ENCODE data around the gene GRB2.
A peak's percentile ranks its signal among the peaks of the same experiment; 100 is the strongest.

GRB2 gene

GRCh38 chr17:75394332-75394918 lies 11.1 kb downstream of the GRB2 start:
- TF ChIP-seq CTCF (IDR thresholded peaks at IDR 0.05; ENCODE audit: poor library complexity, severe bottlenecking), result no peak
- Histone ChIP-seq H3K9me3 (ENCODE audit: severe bottlenecking) (no peaks in the 10 kb centered on the region), H3K27ac (ENCODE audit: poor library complexity, severe bottlenecking) (peak overlapping the region; percentile 56), H3K4me1 (ENCODE audit: insufficient read depth, poor library complexity, severe bottlenecking) (peaks cover 29% of the 10 kb centered on the region), H3K36me3 (ENCODE audit: low read depth) (peaks cover 31% of the 10 kb centered on the region), H3K4me3 (ENCODE audit: severe bottlenecking) (peak overlapping the region; percentile 43), H3K27me3 (ENCODE audit: insufficient read depth, poor library complexity, severe bottlenecking) (no peaks in the 10 kb centered on the region)
- peak; percentile 15 for ATAC-seq (ENCODE audit: low read depth)
- DNase-seq (ENCODE audit: low spot score), result no peak

- no peaks in the 10 kb centered on the region for H3K9me3 ChIP-seq (ENCODE audit: severe bottlenecking)
- peaks cover 31% of the 10 kb centered on the region for H3K36me3 ChIP-seq (ENCODE audit: low read depth)
- peak overlapping the region; percentile 43 for H3K4me3 ChIP-seq (ENCODE audit: severe bottlenecking)
- peak overlapping the region; percentile 56 for H3K27ac ChIP-seq (ENCODE audit: poor library complexity, severe bottlenecking)
- peak; percentile 99 for DNase-seq (ENCODE audit: low spot score)
- TF ChIP-seq CTCF (IDR thresholded peaks at IDR 0.05; ENCODE audit: poor library complexity, severe bottlenecking), result no peak
- ATAC-seq (ENCODE audit: low read depth), result peak; percentile 99
- no peaks in the 10 kb centered on the region for H3K27me3 ChIP-seq (ENCODE audit: insufficient read depth, poor library complexity, severe bottlenecking)
- H3K4me1 ChIP-seq (ENCODE audit: insufficient read depth, poor library complexity, severe bottlenecking), result peaks cover 35% of the 10 kb centered on the region
Measured at GRCh38 chr17:75393523-75394331, 11.8 kb downstream of the GRB2 start.

- H3K4me1 ChIP-seq (ENCODE audit: insufficient read depth, poor library complexity, severe bottlenecking), result peaks cover 37% of the 10 kb centered on the region
- H3K36me3 ChIP-seq (ENCODE audit: low read depth), result peaks cover 31% of the 10 kb centered on the region
- no peak overlapping the region for H3K4me3 ChIP-seq (ENCODE audit: severe bottlenecking)
- DNase-seq (ENCODE audit: low spot score) (no peak), ATAC-seq (ENCODE audit: low read depth) (no peak)
- H3K27ac ChIP-seq (ENCODE audit: poor library complexity, severe bottlenecking), result no peak overlapping the region
- no peaks in the 10 kb centered on the region for H3K27me3 ChIP-seq (ENCODE audit: insufficient read depth, poor library complexity, severe bottlenecking)
- no peaks in the 10 kb centered on the region for H3K9me3 ChIP-seq (ENCODE audit: severe bottlenecking)
- TF ChIP-seq CTCF (IDR thresholded peaks at IDR 0.05; ENCODE audit: poor library complexity, severe bottlenecking), result no peak
Measured at GRCh38 chr17:75392559-75392958, 12.9 kb downstream of the GRB2 start.

- H3K4me1 ChIP-seq (ENCODE audit: insufficient read depth, poor library complexity, severe bottlenecking), result peaks cover 31% of the 10 kb centered on the region
- no peaks in the 10 kb centered on the region for H3K27me3 ChIP-seq (ENCODE audit: insufficient read depth, poor library complexity, severe bottlenecking)
- no peak overlapping the region for H3K4me3 ChIP-seq (ENCODE audit: severe bottlenecking)
- no peak overlapping the region for H3K27ac ChIP-seq (ENCODE audit: poor library complexity, severe bottlenecking)
- H3K36me3 ChIP-seq (ENCODE audit: low read depth), result peaks cover 31% of the 10 kb centered on the region
- DNase-seq (ENCODE audit: low spot score), result no peak
- no peak for TF ChIP-seq CTCF (IDR thresholded peaks at IDR 0.05; ENCODE audit: poor library complexity, severe bottlenecking)
- no peak for ATAC-seq (ENCODE audit: low read depth)
- no peaks in the 10 kb centered on the region for H3K9me3 ChIP-seq (ENCODE audit: severe bottlenecking)
Measured at GRCh38 chr17:75390982-75391381, 14.5 kb downstream of the GRB2 start.
